Trophoblast cell (in vitro differentiated cells and primary cell): ENCODE measurements around the gene MOBP.

Source experiments
- DNase-seq, 2 donors: peaks; one replicate each; pipeline ENCODE4 v3.0.0-alpha.2; 2016
- H2AFZ ChIP-seq: 2 replicates; pipeline ENCODE4 v1.6.1; 2013; ENCODE audit warnings: low read length, moderate library complexity, mild to moderate bottlenecking; ENCODE audit not compliant: insufficient read depth, poor library complexity
- H2AK5ac ChIP-seq: 2 replicates; pipeline ENCODE4 v1.6.1; 2013; ENCODE audit warnings: mild to moderate bottlenecking, low read length
- H2BK120ac ChIP-seq: 2 replicates; pipeline ENCODE4 v1.6.1; 2013; ENCODE audit warnings: low read length, mild to moderate bottlenecking, moderate library complexity; ENCODE audit not compliant: insufficient read depth, poor library complexity
- H2BK12ac ChIP-seq: 2 replicates; pipeline ENCODE4 v1.6.1; 2013; ENCODE audit warnings: mild to moderate bottlenecking, low read length, moderate library complexity
- H2BK5ac ChIP-seq: 2 replicates; pipeline ENCODE4 v1.6.1; 2013; ENCODE audit warnings: low read length, low read depth, moderate library complexity, mild to moderate bottlenecking; ENCODE audit not compliant: poor library complexity
- H3K14ac ChIP-seq: 2 replicates; pipeline ENCODE4 v1.6.1; 2013; ENCODE audit warnings: mild to moderate bottlenecking, low read length
- H3K18ac ChIP-seq: 2 replicates; pipeline ENCODE4 v1.6.1; 2013; ENCODE audit warnings: mild to moderate bottlenecking, low read length
- H3K23ac ChIP-seq: 2 replicates; pipeline ENCODE4 v1.6.1; 2013; ENCODE audit warnings: low read length
- H3K27ac ChIP-seq: 2 replicates; pipeline ENCODE4 v1.5.1; 2013; ENCODE audit warnings: low read depth, mild to moderate bottlenecking, inconsistent platforms, low read length, moderate library complexity
- H3K27me3 ChIP-seq: 2 replicates; pipeline ENCODE4 v1.6.1; 2013; ENCODE audit warnings: inconsistent platforms, mild to moderate bottlenecking, low read length, moderate library complexity; ENCODE audit not compliant: insufficient read depth
- H3K36me3 ChIP-seq, 2 experiments: 1 replicate in 1 of 2; 2 replicates in 1 of 2; pipeline ENCODE4 v1.6.1; 2013; ENCODE audit warnings: low read length in 2 of 2, mild to moderate bottlenecking in 2 of 2, moderate library complexity in 1 of 2; ENCODE audit not compliant: insufficient read depth in 2 of 2, control insufficient read depth in 1 of 2
- H3K4ac ChIP-seq: 2 replicates; pipeline ENCODE4 v1.6.1; 2013; ENCODE audit warnings: low read depth, mild to moderate bottlenecking, low read length, moderate library complexity
- H3K4me1 ChIP-seq, 2 experiments: 1 replicate in 1 of 2; 2 replicates in 1 of 2; pipeline ENCODE4 v1.6.1; 2013; ENCODE audit warnings: low read length in 2 of 2, mild to moderate bottlenecking in 2 of 2, moderate library complexity in 1 of 2; ENCODE audit not compliant: insufficient read depth in 2 of 2, control insufficient read depth in 1 of 2
- H3K4me2 ChIP-seq: 2 replicates; pipeline ENCODE4 v1.6.1; 2013; ENCODE audit warnings: inconsistent platforms, mild to moderate bottlenecking, low read length, moderate library complexity
- H3K4me3 ChIP-seq: 2 replicates; pipeline ENCODE4 v1.5.1; 2013; ENCODE audit warnings: mild to moderate bottlenecking, low read depth, low read length, inconsistent platforms
- H3K79me1 ChIP-seq: one replicate; pipeline ENCODE4 v1.6.1; 2013; ENCODE audit warnings: low read length
- H3K79me2 ChIP-seq: 2 replicates; pipeline ENCODE4 v1.6.1; 2013; ENCODE audit warnings: low read length, mild to moderate bottlenecking; ENCODE audit not compliant: control insufficient read depth, insufficient read depth, poor library complexity
- H3K9ac ChIP-seq: 2 replicates; pipeline ENCODE4 v1.6.1; 2013; ENCODE audit warnings: mild to moderate bottlenecking, low read length
- H3K9me3 ChIP-seq: 2 replicates; pipeline ENCODE4 v1.6.1; 2013; ENCODE audit warnings: low read depth, mild to moderate bottlenecking, control low read depth, inconsistent platforms, low read length; ENCODE audit not compliant: insufficient read depth
- H4K12ac ChIP-seq: 2 replicates; pipeline ENCODE4 v1.6.1; 2013; ENCODE audit warnings: low read depth, mild to moderate bottlenecking, low read length, moderate library complexity
- H4K8ac ChIP-seq: 2 replicates; pipeline ENCODE4 v1.6.1; 2013; ENCODE audit warnings: low read depth, mild to moderate bottlenecking, low read length, moderate library complexity
- H4K91ac ChIP-seq: one replicate; pipeline ENCODE4 v1.6.1; 2013; ENCODE audit warnings: low read depth, mild to moderate bottlenecking, low read length, moderate library complexity
- WGBS: extraction: QIAGEN DNeasy Blood & Tissue Kit; methylation state at CpG from one replicate; pipeline ENCODE4 v1.1.7; 2013; ENCODE audit warnings: missing lambda C conversion rate; ENCODE audit not compliant: insufficient read length, insufficient coverage; ENCODE audit errors: extremely low coverage; 5-methylcytosine and 5-hydroxymethylcytosine counted together

MOBP gene

DNA sequence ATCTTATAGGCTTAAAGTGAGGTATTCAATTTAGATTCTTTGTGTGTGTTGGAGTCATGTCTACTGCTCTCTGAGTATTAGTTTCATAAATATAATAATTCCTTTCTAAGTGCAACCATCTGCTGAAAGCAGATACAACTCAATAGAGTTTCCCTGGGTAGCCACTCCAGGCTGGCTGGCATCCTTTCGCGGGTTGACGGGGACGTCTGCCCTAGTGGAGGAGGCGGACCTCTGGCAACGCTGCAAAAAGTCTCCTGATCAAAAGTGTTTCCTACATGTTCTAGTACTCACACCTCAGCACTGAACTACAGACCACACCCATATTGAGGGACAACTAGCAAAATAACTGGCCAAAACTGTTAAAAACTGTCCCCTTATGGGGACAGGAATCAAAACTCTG, 2.5 kb downstream of the MOBP start:
- no peak overlapping the region for H2AFZ ChIP-seq
- H3K18ac ChIP-seq, result no peak overlapping the region
- no peak overlapping the region for H2AK5ac ChIP-seq
- no peak overlapping the region for H2BK120ac ChIP-seq
- no peak for DNase-seq
- H3K4me1 ChIP-seq, result peaks cover 4 to 5% of the 10 kb centered on the region in 2 experiments
- no peak overlapping the region for H3K14ac ChIP-seq
- WGBS, result no CpG with 5 or more reads among the region's 6 CpGs
- no peak overlapping the region for H4K91ac ChIP-seq
- H4K12ac ChIP-seq, result no peak overlapping the region
- H4K8ac ChIP-seq, result no peak overlapping the region
- no peak overlapping the region for H3K4ac ChIP-seq
- peaks cover 4% of the 10 kb centered on the region for H3K79me1 ChIP-seq
- no peak overlapping the region for H3K9ac ChIP-seq
- H3K23ac ChIP-seq, result no peak overlapping the region
- H3K9me3 ChIP-seq, result no peaks in the 10 kb centered on the region
- H2BK5ac ChIP-seq, result no peak overlapping the region
- no peaks in the 10 kb centered on the region for H3K79me2 ChIP-seq
- H3K27ac ChIP-seq, result no peak overlapping the region
- no peak overlapping the region for H3K4me2 ChIP-seq
- H2BK12ac ChIP-seq, result no peak overlapping the region
- no peak overlapping the region for H3K4me3 ChIP-seq
- H3K27me3 ChIP-seq, result no peaks in the 10 kb centered on the region
- no peaks in the 10 kb centered on the region for H3K36me3 ChIP-seq

GRCh38 chr3:39471652-39472051, 4.2 kb downstream of the MOBP start:
- Histone ChIP-seq H2BK120ac (no peak overlapping the region), H3K9me3 (no peaks in the 10 kb centered on the region), H3K4me3 (no peak overlapping the region), H3K79me2 (no peaks in the 10 kb centered on the region), H3K14ac (no peak overlapping the region), H2AFZ (no peak overlapping the region), H3K4me1 (peaks cover 4 to 5% of the 10 kb centered on the region in 2 experiments), H4K91ac (no peak overlapping the region), H3K36me3 (no peaks in the 10 kb centered on the region), H3K4ac (no peak overlapping the region), H3K23ac (peak overlapping the region; percentile 78), H3K79me1 (peaks cover 4% of the 10 kb centered on the region), H3K4me2 (no peak overlapping the region), H4K12ac (no peak overlapping the region), H3K9ac (no peak overlapping the region), H4K8ac (no peak overlapping the region), H2BK12ac (no peak overlapping the region), H3K18ac (no peak overlapping the region), H3K27me3 (no peaks in the 10 kb centered on the region), H3K27ac (no peak overlapping the region), H2AK5ac (no peak overlapping the region), H2BK5ac (no peak overlapping the region)
- no CpG with 5 or more reads among the region's 5 CpGs for WGBS
- DNase-seq, result no peak

GRCh38 chr3:39473452-39474125, 6.1 kb downstream of the MOBP start:
- Histone ChIP-seq H3K4me3 (no peak overlapping the region), H2BK5ac (no peak overlapping the region), H3K27ac (no peak overlapping the region), H4K12ac (no peak overlapping the region), H3K9ac (no peak overlapping the region), H3K79me2 (no peaks in the 10 kb centered on the region), H3K4ac (no peak overlapping the region), H3K79me1 (peaks cover 4% of the 10 kb centered on the region), H2AFZ (no peak overlapping the region), H4K91ac (no peak overlapping the region), H3K27me3 (no peaks in the 10 kb centered on the region), H3K18ac (no peak overlapping the region), H3K4me1 (peaks cover 4 to 5% of the 10 kb centered on the region in 2 experiments), H3K9me3 (no peaks in the 10 kb centered on the region), H3K23ac (no peak overlapping the region), H3K14ac (no peak overlapping the region), H3K36me3 (no peaks in the 10 kb centered on the region), H3K4me2 (no peak overlapping the region), H4K8ac (peak overlapping the region; percentile 29), H2AK5ac (no peak overlapping the region), H2BK12ac (no peak overlapping the region), H2BK120ac (no peak overlapping the region)
- no CpG with 5 or more reads among the region's 4 CpGs for WGBS
- peak; percentile 51 to 96 for DNase-seq

GRCh38 chr3:39474126-39474515, 6.6 kb downstream of the MOBP start:
- H4K8ac ChIP-seq, result no peak overlapping the region
- no peak overlapping the region for H3K9ac ChIP-seq
- no peak overlapping the region for H3K4me2 ChIP-seq
- H3K27ac ChIP-seq, result no peak overlapping the region
- DNase-seq, result peak in 1 of 2 donors; percentile 42
- H3K4me1 ChIP-seq, result peaks cover 4 to 5% of the 10 kb centered on the region in 2 experiments
- H3K23ac ChIP-seq, result no peak overlapping the region
- no peak overlapping the region for H2BK12ac ChIP-seq
- no peaks in the 10 kb centered on the region for H3K79me2 ChIP-seq
- H3K4ac ChIP-seq, result no peak overlapping the region
- no peak overlapping the region for H2AFZ ChIP-seq
- no peak overlapping the region for H3K4me3 ChIP-seq
- H4K91ac ChIP-seq, result no peak overlapping the region
- no peak overlapping the region for H2AK5ac ChIP-seq
- no peak overlapping the region for H2BK5ac ChIP-seq
- H3K18ac ChIP-seq, result no peak overlapping the region
- no peak overlapping the region for H4K12ac ChIP-seq
- no peaks in the 10 kb centered on the region for H3K9me3 ChIP-seq
- WGBS, result no CpG with 5 or more reads among the region's 4 CpGs
- H3K14ac ChIP-seq, result no peak overlapping the region
- no peaks in the 10 kb centered on the region for H3K36me3 ChIP-seq
- no peaks in the 10 kb centered on the region for H3K27me3 ChIP-seq
- peaks cover 4% of the 10 kb centered on the region for H3K79me1 ChIP-seq
- H2BK120ac ChIP-seq, result no peak overlapping the region
